K562 (cell line): ENCODE measurements around the gene VAT1L. TPM values are rescaled to one million over a fixed set of nuclear protein-coding genes. Genes with fewer than 3 reads are reported as not detected.

Source experiments
- ATAC-seq: fragments of 200-7000 bp; cut with Tn5 transposase; 3 replicates; pipeline ENCODE4 v1.9.1; 2020; ENCODE audit warnings: moderate library complexity
- BruUV-seq: library from RNA; stranded (reverse); fragments of 400-500 nt; replicated peaks from 2 replicates; lab custom pipeline; 2021; lab: Mats Ljungman, UMichigan
- CTCF ChIA-PET: fragments of 300-600 bp; formaldehyde crosslinking; extraction: SDS; loops from one replicate; lab custom pipeline; 2021; ENCODE audit warnings: low intra/inter-chr PET ratio; lab: Yijun Ruan, JAX
- POLR2A ChIA-PET: fragments of 300-600, 350-650 bp; sonication (Branson Sonifier 250); formaldehyde crosslinking; extraction: SDS; loops from one replicate; lab custom pipeline; 2021; ENCODE audit warnings: antibody characterized with exemption, inconsistent platforms; lab: Yijun Ruan, JAX
- DNase-seq, 4 experiments: peaks; one replicate each; pipeline versions ENCODE4 v3.0.0 to v3.0.0-alpha.2; 2011 to 2018; ENCODE audit warnings: low spot score in 3 of 4, mixed read lengths in 3 of 4; ENCODE audit errors: extremely low read depth in 1 of 4
- FAIRE-seq: peaks from 2 replicates; lab custom pipeline; 2011; peaks lifted over from hg19 to GRCh38; lab: Jason Lieb, UNC
- H2AFZ ChIP-seq: 2 replicates; pipeline ENCODE4 v1.6.0; 2011; ENCODE audit warnings: low read depth, low read length, control low read depth, inconsistent platforms
- H3K27ac ChIP-seq: fragments of 200-600 bp; 3 replicates; pipeline ENCODE4 v1.8.0; 2011; ENCODE audit warnings: low read depth, mild to moderate bottlenecking, control low read depth, inconsistent platforms, low read length, moderate library complexity, mixed read lengths; ENCODE audit errors: extremely low read depth
- H3K27me3 ChIP-seq, 2 experiments: fragments of 300-600 bp in 1 of 2; 2 replicates in 1 of 2; 3 replicates in 1 of 2; pipeline versions ENCODE4 v1.6.0 to v1.8.0; 2011; ENCODE audit warnings: inconsistent platforms in 2 of 2, low read length in 2 of 2, mild to moderate bottlenecking in 1 of 2, mixed read lengths in 1 of 2, moderate library complexity in 1 of 2; ENCODE audit not compliant: control insufficient read depth in 2 of 2, insufficient read depth in 2 of 2
- H3K36me3 ChIP-seq: fragments of 300-600 bp; 3 replicates; pipeline ENCODE4 v1.8.0; 2011; ENCODE audit warnings: mild to moderate bottlenecking, low read length, inconsistent platforms; ENCODE audit not compliant: control insufficient read depth, insufficient read depth
- H3K4me1 ChIP-seq, 2 experiments: fragments of 200-600 bp in 1 of 2; replicated peaks in 1 of 2; 2 replicates in 1 of 2; 3 replicates in 1 of 2; pipeline versions ENCODE4 v1.5.1 to v1.8.0; 2011; ENCODE audit warnings: inconsistent platforms in 2 of 2, low read length in 2 of 2, mild to moderate bottlenecking in 1 of 2, mixed read lengths in 1 of 2, moderate library complexity in 1 of 2; ENCODE audit not compliant: control insufficient read depth in 2 of 2, insufficient read depth in 2 of 2
- H3K4me2 ChIP-seq: 2 replicates; pipeline ENCODE4 v1.6.1; 2011; ENCODE audit warnings: low read length, control low read depth, inconsistent platforms, mixed read lengths; ENCODE audit not compliant: insufficient read depth
- H3K4me3 ChIP-seq: fragments of 200-600 bp; sonication (generic), shearing (Covaris generic); 2 replicates; pipeline ENCODE4 v1.5.1; 2016; ENCODE audit warnings: control low read depth, inconsistent platforms
- H3K79me2 ChIP-seq: fragments of 200-600 bp; 3 replicates; pipeline ENCODE4 v1.8.0; 2011; ENCODE audit warnings: low read length, inconsistent platforms; ENCODE audit not compliant: control insufficient read depth, insufficient read depth
- H3K9ac ChIP-seq, 2 experiments: 2 replicates each; pipeline versions ENCODE4 v1.6.0 to v1.6.1; 2011; ENCODE audit warnings: low read depth in 2 of 2, low read length in 2 of 2, control low read depth in 1 of 2, inconsistent platforms in 1 of 2, mild to moderate bottlenecking in 1 of 2, mixed read lengths in 1 of 2; ENCODE audit not compliant: insufficient read depth in 1 of 2
- H3K9me1 ChIP-seq: one replicate; pipeline ENCODE4 v1.6.0; 2011; ENCODE audit warnings: inconsistent platforms, mild to moderate bottlenecking, low read length, moderate library complexity; ENCODE audit not compliant: control insufficient read depth, insufficient read depth
- H3K9me3 ChIP-seq: replicated peaks from 2 replicates; pipeline ENCODE4 v1.5.1; 2011; ENCODE audit warnings: low read depth, low read length, inconsistent platforms; ENCODE audit not compliant: control insufficient read depth, insufficient read depth
- H4K20me1 ChIP-seq: replicated peaks from 2 replicates; pipeline ENCODE4 v1.6.1; 2011; ENCODE audit warnings: low read length, inconsistent platforms, mixed read lengths; ENCODE audit not compliant: control insufficient read depth, insufficient read depth
- BHLHE40 ChIP-seq: IDR thresholded peaks from 2 replicates; pipeline ENCODE4 v1.6.1; 2011; ENCODE audit warnings: low read length, improper control_type of control experiment
- EGR1 ChIP-seq: fragments of 450-650 bp; conservative IDR thresholded peaks from 2 replicates; pipeline ENCODE4 v1.6.1; 2017; ENCODE audit warnings: mild to moderate bottlenecking
- ETV6 ChIP-seq, 3 experiments: fragments of 150-350 bp in 1 of 3; sonication (generic) in 1 of 3; formaldehyde crosslinking in 1 of 3; IDR thresholded peaks; 2 replicates each; pipeline versions ENCODE4 v1.6.1 to v1.8.0; 2014 to 2022; ENCODE audit warnings: borderline replicate concordance in 2 of 3, low read depth in 2 of 3, antibody characterized with exemption in 1 of 3, low read length in 1 of 3, mild to moderate bottlenecking in 1 of 3, missing genetic modification reagents in 1 of 3
- HDAC3 ChIP-seq: fragments of 450-650 bp; IDR thresholded peaks from 2 replicates; pipeline ENCODE4 v1.6.1; 2018; ENCODE audit warnings: borderline replicate concordance, mild to moderate bottlenecking, moderate library complexity; ENCODE audit not compliant: partially characterized antibody
- MECOM ChIP-seq: fragments of 250-450 bp; sonication (Bioruptor Pico); IDR thresholded peaks from 2 replicates; pipeline ENCODE4 v1.8.0; 2022; ENCODE audit warnings: inconsistent platforms
- NR2F6 ChIP-seq: fragments of 450-650 bp; formaldehyde crosslinking; IDR thresholded peaks from 2 replicates; pipeline ENCODE4 v1.4.0; 2020; ENCODE audit warnings: mild to moderate bottlenecking
- POLR2B ChIP-seq: fragments of 450-650 bp; IDR thresholded peaks from 2 replicates; pipeline ENCODE4 v1.6.1; 2018; ENCODE audit warnings: low read depth; ENCODE audit not compliant: partially characterized antibody
- RBFOX2 ChIP-seq: fragments of 200-400 bp; formaldehyde crosslinking; IDR thresholded peaks from 2 replicates; pipeline ENCODE4 v1.6.1; 2017; ENCODE audit warnings: low read depth, mild to moderate bottlenecking, low read length, moderate library complexity
- SNRNP70 ChIP-seq: fragments of 200-400 bp; formaldehyde crosslinking; optimal IDR thresholded peaks from 2 replicates; pipeline ENCODE3; 2017; ENCODE audit warnings: low read depth, low read length
- SUPT5H ChIP-seq: fragments of 450-650 bp; IDR thresholded peaks from 2 replicates; pipeline ENCODE4 v1.6.1; 2016
- USF2 ChIP-seq: sonication (generic); formaldehyde crosslinking; IDR thresholded peaks from 2 replicates; pipeline ENCODE4 v1.5.0; 2020; ENCODE audit warnings: missing genetic modification reagents
- ZNF263 ChIP-seq: sonication (generic); formaldehyde crosslinking; IDR thresholded peaks from 2 replicates; pipeline ENCODE4 v1.8.0; 2022; ENCODE audit warnings: mild to moderate bottlenecking, missing genetic modification reagents, borderline replicate concordance
- ZNF717 ChIP-seq: fragments of 250-450 bp; sonication (Bioruptor Pico); IDR thresholded peaks from 2 replicates; pipeline ENCODE4 v1.5.0; 2021
- ZNF764 ChIP-seq: fragments of 250-450 bp; sonication (Bioruptor Pico); IDR thresholded peaks from 2 replicates; pipeline ENCODE4 v1.4.0; 2020; ENCODE audit warnings: low read depth, mild to moderate bottlenecking, moderate library complexity
- WGBS: fragments of 100-300 bp; shearing (Covaris generic); methylation state at CpG from one replicate; pipeline ENCODE4 v1.1.6; 2016; ENCODE audit warnings: low coverage, mixed read lengths; ENCODE audit not compliant: insufficient coverage; ENCODE audit errors: missing lambda C conversion rate; 5-methylcytosine and 5-hydroxymethylcytosine counted together
- in situ Hi-C: fragments of 300-500 bp; cut with MboI; formaldehyde crosslinking; loops from 4 replicates; pipeline ENCODE4 v1.15.0; 2018; ENCODE audit warnings: inconsistent platforms, mixed read lengths
- intact Hi-C: fragments of 100-400 bp; cut with micrococcal nuclease; formaldehyde crosslinking; loops from 2 replicates; pipeline ENCODE4 v1.14.2; 2022
- polyA plus RNA-seq, 8 experiments: library from polyadenylated mRNA; depleted of rRNA in 4 of 8; stranded (reverse) in 5 of 8; unstranded in 3 of 8; fragments of >200 nt; fragmentation: Nextera tagmentation in 2 of 8; fragmentation: Illumina TruSeq in 1 of 8; extraction: Ambion mirVana in 2 of 8; extraction: Trizol in 1 of 8; gene quantifications; 2 replicates each; pipeline versions ENCODE4 v1.2.1 to v1.2.3, GENCODE V29; 2011 to 2014; ENCODE audit warnings: inconsistent platforms in 1 of 8, missing spikeins in 1 of 8
- total RNA-seq, 7 experiments: library from RNA; depleted of rRNA in 6 of 7; stranded (reverse); fragments of >200 nt in 6 of 7; fragmentation: Illumina TruSeq in 2 of 7; extraction: Trizol in 2 of 7; gene quantifications; 2 replicates each; pipeline versions ENCODE4 v1.2.1 to v1.2.3, GENCODE V29; 2011 to 2021; ENCODE audit warnings: low replicate concordance in 1 of 7
- TF ChIP-seq, protein P1 (sequence below): IDR thresholded peaks from 3 replicates; pipeline ENCODE4 v1.6.1; 2011; ENCODE audit warnings: borderline replicate concordance, mild to moderate bottlenecking; ENCODE audit not compliant: insufficient read length, insufficient read depth
- TF ChIP-seq, protein P2 (sequence below): fragments of 450-650 bp; IDR thresholded peaks from 2 replicates; pipeline ENCODE4 v1.6.1; 2016; ENCODE audit warnings: borderline replicate concordance

VAT1L gene
- total and polyA plus RNA-seq, 9 of the 15 experiments (the other 6 are each of a cell fraction or from before 2014, with no cell fraction given): 0.01 TPM; not detected in 8

DNA sequence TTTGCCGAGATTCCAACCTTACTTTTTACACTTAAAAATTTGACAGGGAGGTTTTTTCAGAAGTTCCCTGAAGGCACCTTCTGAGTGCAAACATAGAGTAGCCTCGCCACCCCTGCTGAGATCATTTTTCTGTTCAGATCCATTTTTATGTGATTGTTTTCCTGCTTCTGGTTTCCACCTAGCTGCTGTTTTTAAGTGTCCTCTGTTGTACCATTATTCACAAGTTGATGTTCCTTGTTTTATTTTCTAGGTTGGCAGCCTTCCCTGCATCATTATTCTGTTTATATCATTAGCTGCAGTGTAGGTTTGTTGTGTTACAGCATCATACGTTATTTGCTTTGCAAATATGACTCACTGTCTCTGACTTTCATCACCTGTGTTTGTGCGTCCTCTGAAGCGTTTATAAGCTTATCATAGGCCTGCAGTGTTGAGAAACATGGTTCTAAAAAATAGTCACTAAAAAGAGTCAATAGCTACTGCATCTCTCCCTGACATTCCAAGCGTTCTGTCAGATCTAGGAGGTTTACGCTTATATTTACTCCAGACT lies 117.1 kb downstream of the VAT1L start:
- Histone ChIP-seq H3K36me3 (no peaks in the 10 kb centered on the region), H3K27me3 (no peaks in the 10 kb centered on the region), H3K4me3 (no peak overlapping the region), H3K27ac (no peak overlapping the region), H3K9ac (no peak overlapping the region), H3K9me1 (no peaks in the 10 kb centered on the region), H4K20me1 (no peaks in the 10 kb centered on the region), H3K79me2 (no peaks in the 10 kb centered on the region), H3K4me1 (no peaks in the 10 kb centered on the region), H2AFZ (no peak overlapping the region), H3K9me3 (no peaks in the 10 kb centered on the region), H3K4me2 (no peak overlapping the region)
- 2% methylated on average over 7 of the region's 7 CpGs for WGBS
- in situ Hi-C loops (no loop called here), intact Hi-C loops (no loop called here)
- ChIA-PET POLR2A (no interaction called here), CTCF (no interaction called here)
- no peak for ATAC-seq
- DNase-seq: no peak
- FAIRE-seq: no peak
- BruUV-seq: no TSS peak
- TF ChIP-seq ETV6 (IDR thresholded peaks at IDR 0.05; ENCODE audit: borderline replicate concordance in 1 of 2, low read depth in 2 of 2, low read length in 1 of 2) (no peak), ETV6 (CRISPR knock-in tag; IDR thresholded peaks at IDR 0.05; ENCODE audit: borderline replicate concordance) (no peak), POLR2B (no peak), HDAC3 (no peak), NR2F6 (CRISPR knock-in tag) (no peak), ZNF263 (CRISPR knock-in tag) (no peak), BHLHE40 (no peak), ZNF764 (no peak), ZNF717 (CRISPR knock-in tag) (no peak), EGR1 (no peak), SNRNP70 (no peak), USF2 (no peak), MECOM (CRISPR knock-in tag) (no peak), SUPT5H (no peak), RBFOX2 (no peak)
- TF ChIP-seq, protein P1, sequence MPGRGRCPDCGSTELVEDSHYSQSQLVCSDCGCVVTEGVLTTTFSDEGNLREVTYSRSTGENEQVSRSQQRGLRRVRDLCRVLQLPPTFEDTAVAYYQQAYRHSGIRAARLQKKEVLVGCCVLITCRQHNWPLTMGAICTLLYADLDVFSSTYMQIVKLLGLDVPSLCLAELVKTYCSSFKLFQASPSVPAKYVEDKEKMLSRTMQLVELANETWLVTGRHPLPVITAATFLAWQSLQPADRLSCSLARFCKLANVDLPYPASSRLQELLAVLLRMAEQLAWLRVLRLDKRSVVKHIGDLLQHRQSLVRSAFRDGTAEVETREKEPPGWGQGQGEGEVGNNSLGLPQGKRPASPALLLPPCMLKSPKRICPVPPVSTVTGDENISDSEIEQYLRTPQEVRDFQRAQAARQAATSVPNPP: no peak
- TF ChIP-seq, protein P2, sequence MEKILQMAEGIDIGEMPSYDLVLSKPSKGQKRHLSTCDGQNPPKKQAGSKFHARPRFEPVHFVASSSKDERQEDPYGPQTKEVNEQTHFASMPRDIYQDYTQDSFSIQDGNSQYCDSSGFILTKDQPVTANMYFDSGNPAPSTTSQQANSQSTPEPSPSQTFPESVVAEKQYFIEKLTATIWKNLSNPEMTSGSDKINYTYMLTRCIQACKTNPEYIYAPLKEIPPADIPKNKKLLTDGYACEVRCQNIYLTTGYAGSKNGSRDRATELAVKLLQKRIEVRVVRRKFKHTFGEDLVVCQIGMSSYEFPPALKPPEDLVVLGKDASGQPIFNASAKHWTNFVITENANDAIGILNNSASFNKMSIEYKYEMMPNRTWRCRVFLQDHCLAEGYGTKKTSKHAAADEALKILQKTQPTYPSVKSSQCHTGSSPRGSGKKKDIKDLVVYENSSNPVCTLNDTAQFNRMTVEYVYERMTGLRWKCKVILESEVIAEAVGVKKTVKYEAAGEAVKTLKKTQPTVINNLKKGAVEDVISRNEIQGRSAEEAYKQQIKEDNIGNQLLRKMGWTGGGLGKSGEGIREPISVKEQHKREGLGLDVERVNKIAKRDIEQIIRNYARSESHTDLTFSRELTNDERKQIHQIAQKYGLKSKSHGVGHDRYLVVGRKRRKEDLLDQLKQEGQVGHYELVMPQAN: no peak
